HG03139 (cell line): Measurements from ENCODE around the gene ZNF8.
"Not testable (repeated sequence)": the region's sequence is repeated elsewhere in the genome, so short reads cannot be mapped to it uniquely, and the experiment has no call there.

Experiments used
- ATAC-seq: cut with Tn5 transposase; IDR thresholded peaks from one replicate; pipeline ENCODE4 v1.9.1; 2021; ENCODE audit not compliant: unreplicated experiment

ZNF8 gene

DNA sequence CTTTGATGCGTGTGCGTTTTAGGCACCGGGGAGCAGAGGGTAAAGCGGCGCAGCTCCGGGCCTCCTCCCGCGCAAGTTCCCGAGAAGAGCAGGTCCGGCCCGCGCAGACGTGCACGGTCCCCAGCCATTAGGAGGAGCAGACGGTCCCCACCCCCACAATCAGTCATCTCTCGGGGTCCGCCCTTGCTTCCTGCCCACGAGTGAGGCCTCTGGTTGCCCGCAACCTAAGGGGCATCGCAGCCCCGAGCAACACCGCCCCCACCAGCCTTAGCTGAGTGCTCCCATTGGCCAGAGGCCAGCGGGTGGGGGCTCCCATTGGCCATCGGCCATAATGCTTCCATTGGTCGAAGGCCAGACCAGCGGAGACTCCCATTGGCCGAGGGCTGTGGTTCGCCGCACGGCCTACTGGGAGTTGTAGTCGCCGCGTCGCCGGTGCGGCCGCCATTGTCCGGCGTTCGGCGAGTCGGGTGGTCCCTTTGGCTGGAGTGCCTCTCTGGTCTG is at the start of gene ZNF8:
Gene ZNF8 (plus strand): TSS at position 415 of the 501 bp plus-strand sequence. CDS start 127 bp downstream, outside the sequence.
- peak; percentile 87 for ATAC-seq

DNA sequence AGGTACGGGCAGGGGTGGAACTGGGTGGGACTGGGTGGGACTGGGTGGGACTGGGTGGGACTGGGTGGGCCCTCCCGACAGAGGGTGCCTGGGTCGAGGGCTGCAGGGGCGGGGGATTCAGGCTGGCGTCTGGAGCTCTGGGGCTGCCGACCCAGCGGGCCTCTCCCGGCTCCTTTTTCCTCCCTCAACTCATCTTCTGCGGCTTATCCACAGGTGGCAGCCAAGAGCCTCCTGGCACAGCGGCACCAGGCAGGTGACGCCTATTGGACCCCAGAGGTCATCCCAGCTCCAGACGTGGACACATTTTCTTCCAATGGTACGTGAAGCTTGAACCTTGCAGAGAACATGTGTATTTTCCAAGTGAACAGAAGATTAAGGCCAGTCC is 49.5 kb upstream of the ZNF8 start:
- ATAC-seq: no peak

DNA sequence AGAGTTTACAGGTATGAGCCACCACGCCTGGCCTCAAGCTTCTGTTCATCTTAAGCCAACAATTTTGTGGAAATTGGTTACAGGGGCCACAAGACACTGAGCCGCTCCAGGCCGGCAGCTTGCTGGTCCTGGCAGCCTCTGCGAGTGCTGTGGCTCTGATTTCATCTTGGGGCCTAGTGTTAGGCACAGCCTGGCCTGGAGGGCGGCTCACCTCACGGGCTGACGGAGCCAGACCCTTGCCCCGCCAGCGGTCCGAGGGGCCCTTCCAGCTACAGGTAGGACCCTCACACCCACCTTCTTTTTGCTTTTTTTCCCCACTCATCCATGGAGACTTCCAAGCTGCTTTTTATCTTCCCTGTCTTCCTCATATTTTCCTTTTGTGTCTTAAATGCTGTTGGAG is 41.4 kb upstream of the ZNF8 start:
- ATAC-seq: no peak

DNA sequence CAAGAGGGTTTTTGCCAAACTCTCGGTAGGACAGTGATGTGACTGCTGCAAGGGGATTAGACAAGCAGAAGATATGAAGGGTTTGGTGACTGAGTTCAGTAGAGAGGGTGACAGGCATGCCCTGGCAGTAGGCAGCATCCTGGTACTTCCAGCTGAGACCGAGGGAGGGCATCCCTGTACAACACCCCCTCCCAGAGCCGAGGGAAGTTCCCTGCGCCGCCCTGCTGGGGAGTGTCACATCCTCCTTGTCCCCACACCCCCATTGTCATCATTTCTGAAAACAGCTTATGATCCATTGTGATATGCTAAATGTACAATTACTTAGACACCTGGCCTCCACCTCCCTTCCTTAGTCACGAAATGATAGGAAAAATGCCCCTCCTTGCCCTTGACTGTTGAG is 35.4 kb upstream of the ZNF8 start:
- ATAC-seq: no peak

DNA sequence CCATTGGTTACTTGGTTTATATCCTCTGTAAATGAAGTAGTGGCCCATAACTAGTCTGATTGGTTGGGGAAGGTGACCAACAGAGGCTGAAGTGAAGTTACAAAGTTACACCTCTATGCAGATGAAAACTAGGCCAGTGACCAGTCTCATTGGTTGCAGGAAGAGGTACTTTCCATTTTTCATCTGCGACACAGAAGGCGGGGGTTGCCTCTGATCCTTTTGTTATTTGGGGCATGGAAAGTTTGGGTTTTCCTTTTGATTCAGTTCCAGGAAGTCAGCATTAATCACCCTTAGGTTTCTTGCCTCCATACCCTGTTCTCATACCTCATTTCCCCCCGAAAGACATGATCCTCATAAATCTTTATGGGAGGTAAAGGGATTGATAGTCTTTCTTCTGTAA is 29.9 kb upstream of the ZNF8 start:
- no peak for ATAC-seq

DNA sequence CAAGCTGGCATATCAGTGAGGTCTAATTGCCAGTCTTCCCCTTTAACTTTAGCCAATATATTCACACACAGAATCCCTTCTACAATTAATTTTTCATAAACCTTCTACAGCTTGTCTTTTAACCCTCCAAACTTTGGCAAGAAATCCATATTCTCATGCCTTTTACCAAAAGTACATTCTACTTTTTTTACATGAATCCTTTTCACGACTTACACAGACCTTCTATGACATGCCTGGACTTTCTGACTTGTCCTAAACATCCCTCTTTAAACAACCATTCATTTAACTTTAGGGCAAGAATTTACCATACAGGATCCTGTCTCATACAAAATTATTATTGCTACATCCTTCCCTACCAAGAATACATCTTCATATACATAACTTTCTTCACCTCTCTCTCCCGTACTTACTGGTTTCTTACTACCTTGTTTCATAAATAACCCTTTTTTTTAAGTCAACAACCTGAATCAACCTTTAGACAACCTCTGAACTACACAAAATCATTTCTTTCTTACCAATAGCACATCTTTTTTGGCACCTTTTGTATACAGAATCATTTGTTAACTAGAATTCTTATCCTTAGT is 26.6 kb upstream of the ZNF8 start:
- no peak for ATAC-seq

DNA sequence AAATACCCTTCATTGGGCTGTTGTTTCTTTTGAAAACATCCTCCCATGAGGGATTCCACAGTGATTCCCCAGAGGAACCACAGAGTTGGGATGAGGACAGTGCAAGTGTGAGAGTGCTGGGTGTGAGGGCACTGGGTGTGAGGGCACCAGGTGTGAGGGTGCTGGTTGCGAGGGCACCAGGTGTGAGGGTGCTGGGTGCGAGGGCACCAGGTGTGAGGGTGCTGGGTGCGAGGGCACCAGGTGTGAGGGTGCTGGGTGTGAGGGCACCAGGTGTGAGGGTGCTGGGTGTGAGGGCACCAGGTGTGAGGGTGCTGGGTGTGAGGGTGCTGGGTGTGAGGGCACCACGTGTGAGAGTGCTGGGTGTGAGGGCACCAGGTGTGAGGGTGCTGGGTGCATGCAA is 20.5 kb upstream of the ZNF8 start:
- not testable (repeated sequence) for ATAC-seq

DNA sequence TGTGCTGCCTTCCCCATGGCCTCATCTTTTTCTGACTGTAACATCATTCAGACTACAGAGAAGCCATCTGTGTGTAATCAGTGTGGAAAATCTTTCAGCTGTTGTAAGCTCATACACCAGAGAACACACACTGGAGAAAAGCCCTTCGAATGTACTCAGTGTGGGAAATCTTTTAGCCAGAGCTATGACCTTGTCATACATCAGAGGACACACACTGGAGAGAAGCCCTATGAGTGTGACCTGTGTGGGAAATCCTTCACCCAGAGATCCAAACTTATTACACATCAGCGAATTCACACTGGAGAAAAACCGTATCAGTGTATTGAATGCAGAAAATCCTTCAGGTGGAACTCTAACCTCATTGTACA is 17.2 kb upstream of the ZNF8 start:
- no peak for ATAC-seq

DNA sequence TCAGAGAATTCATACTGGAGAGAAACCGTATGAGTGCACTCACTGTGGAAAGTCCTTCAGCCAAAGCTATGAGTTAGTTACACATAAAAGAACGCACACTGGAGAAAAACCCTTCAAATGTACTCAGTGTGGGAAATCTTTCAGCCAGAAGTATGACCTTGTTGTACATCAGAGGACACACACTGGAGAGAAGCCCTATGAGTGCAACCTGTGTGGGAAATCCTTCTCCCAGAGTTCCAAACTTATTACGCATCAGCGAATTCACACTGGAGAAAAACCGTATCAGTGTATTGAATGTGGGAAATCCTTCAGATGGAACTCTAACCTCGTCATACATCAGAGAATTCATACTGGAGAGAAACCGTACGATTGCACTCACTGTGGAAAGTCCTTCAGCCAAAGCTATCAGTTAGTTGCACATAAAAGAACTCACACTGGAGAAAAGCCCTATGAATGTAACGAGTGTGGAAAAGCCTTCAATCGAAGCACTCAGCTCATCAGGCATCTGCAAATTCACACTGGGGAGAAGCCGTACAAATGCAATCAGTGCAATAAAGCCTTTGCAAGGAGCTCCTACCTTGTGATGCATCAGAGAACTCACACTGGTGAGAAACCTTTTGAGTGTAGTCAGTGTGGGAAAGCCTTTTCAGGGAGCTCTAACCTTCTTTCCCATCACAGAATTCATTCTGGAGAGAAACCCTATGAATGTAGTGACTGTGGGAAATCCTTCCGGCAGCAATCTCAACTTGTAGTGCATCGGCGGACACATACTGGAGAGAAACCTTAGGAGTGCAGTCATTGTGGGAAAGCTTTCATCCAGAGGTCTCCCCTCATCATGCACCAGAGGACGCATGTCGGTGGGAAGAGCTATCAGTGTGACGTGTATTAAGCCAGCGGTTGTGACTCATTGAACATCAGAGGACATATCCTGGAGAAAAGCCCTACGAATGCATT is 16.5 kb upstream of the ZNF8 start:
- ATAC-seq: no peak

DNA sequence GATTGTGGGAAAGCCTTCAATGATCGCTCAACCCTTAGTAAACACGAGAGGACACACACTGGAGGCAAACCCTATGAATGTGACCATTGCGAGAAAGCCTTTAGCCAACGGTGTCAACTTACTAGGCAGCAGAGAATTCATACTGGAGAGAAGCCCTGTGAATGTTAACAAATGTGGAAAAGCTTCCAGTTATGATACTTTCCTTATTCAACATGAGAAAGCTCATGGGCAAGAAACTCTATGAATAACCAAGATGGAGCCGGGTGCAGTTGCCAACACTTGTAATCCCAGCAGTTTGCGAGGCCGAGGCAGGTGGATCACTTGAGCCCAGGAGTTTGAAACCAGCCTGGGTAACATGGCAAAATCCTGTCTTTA is 15.8 kb upstream of the ZNF8 start:
- no peak for ATAC-seq

DNA sequence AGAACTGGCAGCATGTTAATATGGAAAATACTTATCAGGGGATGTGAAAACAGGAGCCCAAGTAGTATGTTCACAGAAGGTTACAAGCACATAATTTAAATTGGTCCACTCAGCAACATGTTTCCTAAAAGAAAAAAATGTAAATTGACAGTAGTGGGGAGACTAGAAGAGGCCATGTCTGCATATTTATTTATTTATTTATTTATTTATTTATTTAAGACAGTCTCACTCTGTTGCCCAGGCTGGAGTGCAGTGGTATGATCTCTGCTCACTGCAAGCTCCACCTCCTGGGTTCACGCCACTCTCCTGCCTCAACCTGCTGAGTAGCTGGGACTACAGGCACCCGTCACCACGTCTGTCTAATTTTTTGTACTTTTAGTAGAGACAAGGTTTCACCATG is 13.7 kb upstream of the ZNF8 start:
- no peak for ATAC-seq

DNA sequence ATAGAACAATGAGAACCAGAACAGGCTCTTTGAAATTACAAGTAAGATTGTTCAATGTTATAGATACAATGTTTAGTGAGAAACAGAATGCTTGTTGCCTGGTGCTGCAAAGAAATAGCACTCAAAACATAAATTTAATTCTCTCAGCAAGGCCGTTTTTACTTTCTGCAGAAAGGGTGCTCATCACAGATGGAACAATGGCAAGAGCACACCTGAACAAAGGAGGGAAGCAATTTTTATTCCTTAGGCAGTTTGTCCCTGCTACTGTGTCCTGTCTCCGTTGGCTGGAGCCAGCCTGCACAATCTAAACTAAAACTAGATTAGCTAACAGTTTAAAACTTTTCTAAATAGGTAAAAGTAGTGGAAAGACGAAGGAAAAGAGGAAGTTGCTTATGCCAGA is 10.4 kb upstream of the ZNF8 start:
- no peak for ATAC-seq

DNA sequence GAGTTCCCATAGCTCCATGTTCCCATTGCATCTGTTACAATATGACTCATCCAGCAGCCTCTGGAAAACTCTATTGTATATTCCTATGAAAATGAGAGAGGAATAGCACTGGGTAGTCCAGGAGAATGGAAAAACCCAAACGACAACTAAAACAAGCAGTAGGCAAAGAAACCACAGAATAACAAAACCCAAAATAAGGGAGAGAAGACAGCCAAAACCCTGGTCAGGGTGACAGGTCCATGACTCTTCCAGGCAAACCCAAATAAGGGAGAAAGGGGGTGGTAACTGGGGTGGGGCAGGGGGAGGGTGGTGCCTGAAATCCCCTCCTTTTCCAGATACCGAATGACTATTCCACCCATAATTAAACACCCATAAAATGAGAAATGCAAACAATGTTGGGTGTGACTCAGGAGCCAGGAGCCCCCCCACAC is 4.0 kb upstream of the ZNF8 start:
- no peak for ATAC-seq

DNA sequence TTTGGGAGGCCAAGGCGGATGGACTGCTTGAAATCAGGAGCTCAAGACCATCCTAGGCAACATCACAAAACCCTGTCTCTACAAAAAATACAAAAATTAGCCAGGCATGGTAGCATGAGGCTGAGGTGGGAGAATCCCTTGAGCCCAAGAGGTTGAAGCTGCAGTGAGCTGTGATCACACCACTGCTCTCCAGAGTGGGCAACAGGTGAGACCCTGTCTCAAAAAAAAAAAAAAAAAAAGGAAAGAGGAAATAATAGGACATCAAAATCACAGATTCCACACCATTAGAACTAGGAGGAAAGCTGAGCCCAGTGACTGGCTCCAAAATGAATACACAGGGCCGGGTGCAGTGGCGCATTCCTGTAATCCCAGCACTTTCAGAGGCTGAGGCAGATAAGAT is 3.2 kb upstream of the ZNF8 start:
- no peak for ATAC-seq

DNA sequence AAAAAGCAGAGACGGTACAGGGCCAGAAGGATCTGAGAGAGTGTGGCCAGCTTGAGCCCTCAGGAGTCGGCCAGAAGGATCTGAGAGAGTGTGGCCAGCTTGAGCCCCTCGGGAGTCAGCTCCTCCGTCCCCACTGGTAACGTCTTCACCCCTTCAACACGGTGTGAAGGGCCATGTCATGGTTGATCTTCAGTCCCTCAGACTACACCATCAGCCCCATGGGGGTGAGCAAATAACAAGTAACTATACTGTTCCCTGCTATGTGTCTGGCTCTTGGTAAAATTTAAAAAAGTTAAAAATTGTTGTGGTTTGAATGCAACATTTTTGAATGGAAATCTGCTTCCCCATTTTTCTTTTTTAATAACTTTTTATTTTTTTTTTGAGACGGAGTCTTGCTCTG is 1.6 kb upstream of the ZNF8 start:
- no peak for ATAC-seq

DNA sequence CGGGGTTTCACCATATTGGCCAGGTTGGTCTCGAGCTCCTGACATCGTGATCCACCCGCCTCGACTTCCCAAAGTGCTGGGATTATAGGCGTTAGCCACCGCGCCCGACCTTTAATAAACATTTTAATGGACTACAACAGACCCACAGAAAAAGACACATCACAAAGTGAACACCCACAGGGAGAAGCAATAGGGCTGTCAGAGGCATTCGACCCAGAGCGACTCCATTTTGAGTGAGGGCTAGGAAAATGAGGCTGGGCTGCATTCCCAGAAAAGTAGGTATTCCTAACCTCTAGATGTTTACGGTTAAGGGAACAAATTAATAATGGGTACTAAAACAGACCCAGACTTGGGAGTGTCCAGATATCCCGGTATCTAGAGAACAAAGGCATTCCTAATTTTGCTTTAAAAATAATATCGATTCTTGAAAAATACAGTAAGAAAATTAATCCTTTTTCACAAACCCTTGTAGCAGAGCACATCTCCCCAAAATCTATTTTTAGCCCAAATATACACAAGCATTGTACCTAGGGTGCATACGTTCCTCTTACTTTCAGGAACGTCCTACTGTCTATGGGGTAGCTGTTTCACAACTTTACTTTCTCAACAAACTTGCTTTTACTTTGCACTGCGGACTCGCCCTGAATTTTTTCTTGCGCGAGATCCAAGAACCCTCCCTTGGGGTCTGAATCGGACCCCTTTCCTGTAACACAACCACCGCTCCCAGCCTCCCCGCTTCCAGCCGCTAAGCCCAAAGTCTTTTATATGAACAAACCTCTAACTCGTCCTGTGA is 811 bp upstream of the ZNF8 start:
- ATAC-seq: no peak

DNA sequence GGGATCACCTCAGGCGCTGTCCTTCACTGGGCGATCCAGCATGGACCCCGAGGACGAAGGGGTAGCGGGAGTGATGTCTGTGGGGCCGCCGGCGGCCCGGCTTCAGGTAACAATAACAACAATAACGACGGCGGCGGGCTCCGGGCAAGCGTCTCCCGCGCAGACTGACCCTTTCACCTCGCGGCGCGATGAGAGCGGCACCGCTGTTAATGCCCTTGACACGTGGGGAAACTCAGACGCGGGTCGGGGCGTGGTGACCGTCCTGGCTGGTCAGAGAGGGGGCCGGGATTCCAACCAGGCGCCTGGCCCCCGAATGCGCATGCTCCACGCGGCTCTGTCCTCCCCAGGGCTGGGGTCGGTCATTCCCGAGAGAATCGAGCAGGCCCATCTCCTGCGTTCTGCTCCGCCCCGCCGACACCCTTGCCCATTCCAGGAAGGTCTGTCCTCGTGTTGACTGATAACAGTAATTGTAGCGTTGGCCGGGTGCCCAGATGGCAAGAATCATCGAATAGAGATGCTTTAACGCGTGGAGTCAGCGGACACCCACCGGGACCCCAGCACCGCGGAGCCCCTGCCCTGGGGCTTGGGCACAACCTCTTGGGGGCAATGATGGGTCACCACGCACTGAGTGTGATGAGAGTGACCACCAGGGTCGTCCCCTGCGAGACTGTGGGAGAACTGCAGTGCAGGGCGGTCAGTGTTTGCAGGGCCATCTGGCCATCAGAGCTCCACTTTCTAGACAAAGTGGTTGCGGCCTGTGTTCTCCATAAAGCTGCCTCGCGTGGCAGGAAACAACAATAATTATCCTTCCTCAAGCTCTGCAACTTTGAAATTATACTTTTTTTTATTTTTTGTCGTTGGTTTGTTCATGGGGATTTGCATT is 528 bp downstream of the ZNF8 start:
- ATAC-seq: peak; percentile 20

DNA sequence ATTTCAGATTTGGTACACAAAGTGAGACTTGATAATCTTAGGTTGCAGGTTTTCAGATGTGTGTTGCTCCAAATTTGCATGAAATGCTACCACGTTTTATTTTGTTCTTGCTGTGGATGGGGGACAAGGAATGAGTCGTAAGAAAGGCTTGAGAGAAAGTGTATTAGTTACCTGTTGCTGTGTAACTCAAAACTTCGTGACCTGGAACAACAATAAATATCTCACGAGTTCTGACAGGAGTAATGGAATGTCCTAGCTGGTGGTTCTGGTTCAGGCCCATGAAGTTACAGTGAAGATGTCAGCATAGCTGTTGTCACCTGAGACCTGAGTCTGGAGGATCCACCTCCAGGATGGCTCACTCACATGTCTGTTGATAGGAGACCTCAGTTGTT is 1.2 kb downstream of the ZNF8 start:
- no peak for ATAC-seq

DNA sequence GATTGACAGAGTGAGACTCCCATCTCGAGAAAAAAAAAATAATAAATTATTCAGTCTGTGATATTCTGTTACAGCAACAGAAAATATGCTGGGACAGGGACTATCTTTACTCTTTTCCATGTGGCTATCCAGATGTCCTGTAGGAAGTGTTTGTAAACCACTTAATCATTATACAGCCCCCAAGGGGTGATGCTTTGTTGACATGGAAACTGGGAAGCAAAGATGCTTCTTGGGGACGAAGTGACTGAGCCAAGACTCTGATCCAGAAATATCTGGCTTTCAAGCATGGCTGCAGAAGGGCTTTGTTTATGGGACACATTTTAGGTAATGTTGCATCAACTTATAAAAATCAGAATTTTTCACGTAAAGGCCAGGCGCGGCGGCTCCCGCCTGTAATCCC is 5.4 kb downstream of the ZNF8 start:
- no peak for ATAC-seq

DNA sequence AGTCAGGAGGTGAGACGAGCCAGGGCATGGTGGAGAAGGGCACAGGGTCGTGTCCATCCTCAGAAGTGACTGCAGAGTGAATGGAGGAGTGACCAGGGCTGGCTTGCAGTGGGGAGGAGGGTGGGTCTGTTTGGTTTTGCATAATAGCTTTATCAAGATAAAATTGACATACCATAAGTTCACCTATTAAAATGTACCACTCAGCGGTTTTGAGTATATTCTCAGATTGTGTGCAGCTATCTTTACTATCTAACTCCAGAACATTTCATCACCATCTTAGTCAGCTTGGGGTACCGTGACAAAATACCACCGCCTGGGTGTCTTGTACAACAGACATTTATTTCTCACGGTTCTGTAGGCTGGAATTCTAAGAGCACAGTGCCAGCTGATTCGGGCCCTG is 13.2 kb downstream of the ZNF8 start:
- ATAC-seq: no peak
